SK-N-SH (cell line): ENCODE measurements around the gene SLC35A4. TPM values are rescaled to one million over a fixed set of nuclear protein-coding genes. Genes with fewer than 3 reads are reported as not detected.

ENCODE experiments used
- CTCF ChIA-PET: fragments of 300-600, 350-600 bp; formaldehyde crosslinking; extraction: SDS; loops from one replicate; lab custom pipeline; 2021; lab: Yijun Ruan, JAX
- POLR2A ChIA-PET: fragments of 350-600 bp; sonication (Branson Sonifier 250); formaldehyde crosslinking; extraction: SDS; loops from one replicate; lab custom pipeline; 2020; ENCODE audit warnings: antibody characterized with exemption, inconsistent platforms; lab: Yijun Ruan, JAX
- DNase-seq: peaks from one replicate; pipeline ENCODE4 v3.0.0; 2012
- H2AFZ ChIP-seq: fragments of 200-600 bp; sonication (generic); 2 replicates; pipeline ENCODE4 v1.8.1; 2016; ENCODE audit warnings: antibody characterized with exemption, mild to moderate bottlenecking, low read depth
- H3F3A ChIP-seq: fragments of 200-600 bp; sonication (generic); replicated peaks from 2 replicates; pipeline ENCODE3; 2016; ENCODE audit warnings: antibody characterized with exemption, mild to moderate bottlenecking; ENCODE audit not compliant: insufficient read depth
- H3K27ac ChIP-seq, 2 experiments: fragments of 200-500 bp in 1 of 2; fragments of 200-600 bp in 1 of 2; sonication (Bioruptor generic) in 1 of 2; sonication (generic), shearing (Covaris generic) in 1 of 2; 2 replicates each; pipeline versions ENCODE4 v1.5.1 to v1.6.1; 2014 to 2016; ENCODE audit warnings: low read depth in 2 of 2, inconsistent platforms in 1 of 2, low read length in 1 of 2, mild to moderate bottlenecking in 1 of 2, mixed read lengths in 1 of 2
- H3K27me3 ChIP-seq: fragments of 200-600 bp; sonication (generic), shearing (Covaris generic); 2 replicates; pipeline ENCODE4 v1.6.1; 2016; ENCODE audit warnings: mixed run types; ENCODE audit not compliant: insufficient read depth
- H3K36me3 ChIP-seq, 2 experiments: fragments of 200-500 bp in 1 of 2; fragments of 200-600 bp in 1 of 2; sonication (Bioruptor generic) in 1 of 2; sonication (generic) in 1 of 2; replicated peaks in 1 of 2; 2 replicates each; pipeline versions ENCODE3 to v1.5.1; 2014 to 2016; ENCODE audit warnings: low read length in 1 of 2, mild to moderate bottlenecking in 1 of 2; ENCODE audit not compliant: insufficient read depth in 2 of 2, control insufficient read depth in 1 of 2
- H3K4me1 ChIP-seq, 2 experiments: fragments of 200-500 bp in 1 of 2; fragments of 200-600 bp in 1 of 2; sonication (Bioruptor generic) in 1 of 2; sonication (generic), shearing (Covaris generic) in 1 of 2; 2 replicates each; pipeline versions ENCODE4 v1.5.1 to v1.6.1; 2014 to 2016; ENCODE audit warnings: low read depth in 1 of 2, low read length in 1 of 2, mixed run types in 1 of 2; ENCODE audit not compliant: insufficient read depth in 2 of 2, control insufficient read depth in 1 of 2
- H3K4me2 ChIP-seq: fragments of 200-600 bp; sonication (generic), shearing (Covaris generic); 2 replicates; pipeline ENCODE4 v1.6.1; 2017; ENCODE audit warnings: mixed run types
- H3K4me3 ChIP-seq, 2 experiments: fragments of 200-500 bp in 1 of 2; fragments of 200-600 bp in 1 of 2; sonication (Bioruptor generic) in 1 of 2; sonication (generic), shearing (Covaris generic) in 1 of 2; 2 replicates each; pipeline versions ENCODE4 v1.5.1 to v1.8.1; 2014 to 2016; ENCODE audit warnings: low read depth in 2 of 2, inconsistent platforms in 1 of 2, low read length in 1 of 2, mild to moderate bottlenecking in 1 of 2, mixed read lengths in 1 of 2, moderate library complexity in 1 of 2
- H3K79me2 ChIP-seq: fragments of 200-600 bp; sonication (generic); 2 replicates; pipeline ENCODE4 v1.8.1; 2017; ENCODE audit warnings: mild to moderate bottlenecking; ENCODE audit not compliant: insufficient read depth
- H3K9ac ChIP-seq: fragments of 200-600 bp; sonication (generic); 2 replicates; pipeline ENCODE4 v1.6.1; 2017; ENCODE audit warnings: mixed run types
- H3K9me2 ChIP-seq: fragments of 200-600 bp; sonication (generic); 2 replicates; pipeline ENCODE4 v1.6.1; 2017; ENCODE audit warnings: mixed run types
- H3K9me3 ChIP-seq: fragments of 200-600 bp; sonication (generic); 2 replicates; pipeline ENCODE4 v1.6.1; 2017; ENCODE audit warnings: mixed run types, mild to moderate bottlenecking, moderate library complexity
- H4K20me1 ChIP-seq: fragments of 200-600 bp; sonication (generic); 2 replicates; pipeline ENCODE4 v1.6.1; 2017; ENCODE audit warnings: mild to moderate bottlenecking, mixed run types; ENCODE audit not compliant: insufficient read depth
- CHD2 ChIP-seq: fragments of 150-350 bp; IDR thresholded peaks from 2 replicates; pipeline ENCODE4 v1.6.1; 2018; ENCODE audit warnings: low read length; ENCODE audit not compliant: partially characterized antibody
- ELF1 ChIP-seq: IDR thresholded peaks from 2 replicates; pipeline ENCODE4 v1.4.0; 2012
- EZH2phosphoT487 ChIP-seq: fragments of 200-600 bp; sonication (generic); IDR thresholded peaks from 2 replicates; pipeline ENCODE4 v1.6.1; 2017; ENCODE audit warnings: low read depth, mixed run types, mild to moderate bottlenecking, antibody characterized with exemption, moderate library complexity, borderline replicate concordance
- FOSL2 ChIP-seq: IDR thresholded peaks from 2 replicates; pipeline ENCODE4 v1.4.0; 2012; ENCODE audit warnings: low read depth, mild to moderate bottlenecking, moderate library complexity, borderline replicate concordance
- FOXJ3 ChIP-seq: sonication (generic); formaldehyde crosslinking; IDR thresholded peaks from 2 replicates; pipeline ENCODE4 v1.5.1; 2020; ENCODE audit warnings: mild to moderate bottlenecking, missing genetic modification reagents
- FOXM1 ChIP-seq: IDR thresholded peaks from 2 replicates; pipeline ENCODE4 v1.4.0; 2012; ENCODE audit warnings: low read depth, mild to moderate bottlenecking
- GABPA ChIP-seq: IDR thresholded peaks from 2 replicates; pipeline ENCODE4 v1.4.0; 2012; ENCODE audit warnings: low read depth, mild to moderate bottlenecking
- GATA2 ChIP-seq: sonication (generic); formaldehyde crosslinking; IDR thresholded peaks from 2 replicates; pipeline ENCODE4 v1.5.0; 2020; ENCODE audit warnings: mild to moderate bottlenecking, missing genetic modification reagents
- NFIC ChIP-seq: IDR thresholded peaks from 2 replicates; pipeline ENCODE4 v1.4.0; 2012; ENCODE audit warnings: borderline replicate concordance
- NRF1 ChIP-seq: IDR thresholded peaks from 2 replicates; pipeline ENCODE4 v1.6.1; 2012; ENCODE audit warnings: low read depth, mild to moderate bottlenecking, low read length
- RAD21 ChIP-seq: IDR thresholded peaks from 2 replicates; pipeline ENCODE4 v1.6.1; 2012; ENCODE audit warnings: mild to moderate bottlenecking, low read length
- RCOR1 ChIP-seq: fragments of 150-350 bp; IDR thresholded peaks from 2 replicates; pipeline ENCODE4 v1.6.1; 2017; ENCODE audit warnings: antibody characterized with exemption, low read length
- RFX5 ChIP-seq: IDR thresholded peaks from 2 replicates; pipeline ENCODE4 v1.6.1; 2012; ENCODE audit warnings: mild to moderate bottlenecking, improper control_type of control experiment, low read length
- RXRA ChIP-seq: IDR thresholded peaks from 2 replicates; pipeline ENCODE4 v1.4.0; 2012; ENCODE audit warnings: low read depth, mild to moderate bottlenecking, borderline replicate concordance
- SMC3 ChIP-seq: IDR thresholded peaks from 2 replicates; pipeline ENCODE4 v1.6.1; 2012; ENCODE audit warnings: low read depth, low read length, improper control_type of control experiment
- TAF1 ChIP-seq: IDR thresholded peaks from 2 replicates; pipeline ENCODE4 v1.6.1; 2012; ENCODE audit warnings: low read depth, mild to moderate bottlenecking, low read length, moderate library complexity, borderline replicate concordance
- TEAD4 ChIP-seq: IDR thresholded peaks from 2 replicates; pipeline ENCODE4 v1.4.0; 2012; ENCODE audit warnings: mild to moderate bottlenecking, borderline replicate concordance; ENCODE audit not compliant: insufficient read depth
- YY1 ChIP-seq: IDR thresholded peaks from 2 replicates; pipeline ENCODE4 v1.4.0; 2012; ENCODE audit warnings: low read depth, mild to moderate bottlenecking
- WGBS: methylation state at CpG from one replicate; pipeline ENCODE4 v1.1.6; 2017; ENCODE audit warnings: low lambda C conversion rate; 5-methylcytosine and 5-hydroxymethylcytosine counted together
- polyA plus RNA-seq, 3 experiments: library from polyadenylated mRNA; depleted of rRNA; stranded (reverse); fragments of >200 nt; gene quantifications; 2 replicates each; pipeline ENCODE4 v1.2.3, GENCODE V29; 2012
- TF ChIP-seq, protein P1 (sequence below): IDR thresholded peaks from 2 replicates; pipeline ENCODE4 v1.4.0; 2012; ENCODE audit warnings: low read depth, borderline replicate concordance
- TF ChIP-seq, protein P2 (sequence below): IDR thresholded peaks from 2 replicates; pipeline ENCODE4 v1.4.0; 2012; ENCODE audit warnings: low read depth
- TF ChIP-seq, protein P3 (sequence below): fragments of 150-350 bp; IDR thresholded peaks from 2 replicates; pipeline ENCODE4 v1.6.1; 2016; ENCODE audit warnings: mild to moderate bottlenecking, low read depth, low read length

Gene SLC35A4
- polyA plus RNA-seq, 1 of the 3 experiments (the other 2 are of a cell fraction) = 56.2 TPM

DNA sequence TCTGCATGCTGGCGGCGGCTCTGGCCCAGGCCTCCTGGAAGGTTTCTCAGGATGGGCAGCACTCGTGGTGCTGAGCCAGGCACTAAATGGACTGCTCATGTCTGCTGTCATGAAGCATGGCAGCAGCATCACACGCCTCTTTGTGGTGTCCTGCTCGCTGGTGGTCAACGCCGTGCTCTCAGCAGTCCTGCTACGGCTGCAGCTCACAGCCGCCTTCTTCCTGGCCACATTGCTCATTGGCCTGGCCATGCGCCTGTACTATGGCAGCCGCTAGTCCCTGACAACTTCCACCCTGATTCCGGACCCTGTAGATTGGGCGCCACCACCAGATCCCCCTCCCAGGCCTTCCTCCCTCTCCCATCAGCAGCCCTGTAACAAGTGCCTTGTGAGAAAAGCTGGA is 3.2 kb downstream of the SLC35A4 start:
- peaks cover 3 to 15% of the 10 kb centered on the region in 2 experiments; a peak in 1 of 4 replicates for H3K4me1 ChIP-seq
- ChIA-PET POLR2A (no interaction called here), CTCF (no interaction called here)
- H3K4me3 ChIP-seq = no peak overlapping the region
- H3K36me3 ChIP-seq = peaks cover 8 to 25% of the 10 kb centered on the region in 2 experiments
- H2AFZ ChIP-seq = no peak overlapping the region
- H3K79me2 ChIP-seq = peaks cover 28% of the 10 kb centered on the region
- H3F3A ChIP-seq = peaks cover 5% of the 10 kb centered on the region
- H3K27me3 ChIP-seq = no peaks in the 10 kb centered on the region
- 96% methylated on average over 3 of the region's 13 CpGs for WGBS
- H3K27ac ChIP-seq = no peak overlapping the region
- H4K20me1 ChIP-seq = no peaks in the 10 kb centered on the region
- no peaks in the 10 kb centered on the region for H3K9me2 ChIP-seq
- no peak overlapping the region for H3K4me2 ChIP-seq
- TF ChIP-seq SMC3 = no peak
- no peak for TF ChIP-seq FOXJ3 (CRISPR knock-in tag)
- TF ChIP-seq TAF1 = no peak
- TF ChIP-seq RFX5 = no peak
- no peak for TF ChIP-seq GABPA
- TF ChIP-seq RXRA = no peak
- TF ChIP-seq, protein P1, sequence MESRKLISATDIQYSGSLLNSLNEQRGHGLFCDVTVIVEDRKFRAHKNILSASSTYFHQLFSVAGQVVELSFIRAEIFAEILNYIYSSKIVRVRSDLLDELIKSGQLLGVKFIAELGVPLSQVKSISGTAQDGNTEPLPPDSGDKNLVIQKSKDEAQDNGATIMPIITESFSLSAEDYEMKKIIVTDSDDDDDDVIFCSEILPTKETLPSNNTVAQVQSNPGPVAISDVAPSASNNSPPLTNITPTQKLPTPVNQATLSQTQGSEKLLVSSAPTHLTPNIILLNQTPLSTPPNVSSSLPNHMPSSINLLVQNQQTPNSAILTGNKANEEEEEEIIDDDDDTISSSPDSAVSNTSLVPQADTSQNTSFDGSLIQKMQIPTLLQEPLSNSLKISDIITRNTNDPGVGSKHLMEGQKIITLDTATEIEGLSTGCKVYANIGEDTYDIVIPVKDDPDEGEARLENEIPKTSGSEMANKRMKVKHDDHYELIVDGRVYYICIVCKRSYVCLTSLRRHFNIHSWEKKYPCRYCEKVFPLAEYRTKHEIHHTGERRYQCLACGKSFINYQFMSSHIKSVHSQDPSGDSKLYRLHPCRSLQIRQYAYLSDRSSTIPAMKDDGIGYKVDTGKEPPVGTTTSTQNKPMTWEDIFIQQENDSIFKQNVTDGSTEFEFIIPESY = no peak
- no peak for TF ChIP-seq EZH2phosphoT487
- no peak for TF ChIP-seq NRF1
- TF ChIP-seq YY1 = no peak
- TF ChIP-seq CHD2 = no peak
- no peak for TF ChIP-seq GATA2
- no peak overlapping the region for H3K9ac ChIP-seq
- DNase-seq = no peak
- no peaks in the 10 kb centered on the region for H3K9me3 ChIP-seq

GRCh38 chr5:140568443-140569063 is 3.9 kb downstream of the SLC35A4 start:
- peaks cover 3 to 11% of the 10 kb centered on the region in 2 experiments; a peak in 1 of 4 replicates for H3K4me1 ChIP-seq
- H3F3A ChIP-seq = peaks cover 5% of the 10 kb centered on the region
- H3K4me3 ChIP-seq = no peak overlapping the region
- no peaks in the 10 kb centered on the region for H3K27me3 ChIP-seq
- TF ChIP-seq RCOR1 (no peak), CHD2 (no peak), TEAD4 (no peak), GABPA (no peak), NRF1 (no peak), FOSL2 (no peak), NFIC (no peak), RFX5 (no peak), FOXM1 (no peak), EZH2phosphoT487 (no peak), RXRA (no peak), RAD21 (no peak), ELF1 (no peak), FOXJ3 (CRISPR knock-in tag) (no peak)
- TF ChIP-seq, protein P1 = no peak
- TF ChIP-seq, protein P2, sequence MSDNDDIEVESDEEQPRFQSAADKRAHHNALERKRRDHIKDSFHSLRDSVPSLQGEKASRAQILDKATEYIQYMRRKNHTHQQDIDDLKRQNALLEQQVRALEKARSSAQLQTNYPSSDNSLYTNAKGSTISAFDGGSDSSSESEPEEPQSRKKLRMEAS = no peak
- TF ChIP-seq, protein P3, sequence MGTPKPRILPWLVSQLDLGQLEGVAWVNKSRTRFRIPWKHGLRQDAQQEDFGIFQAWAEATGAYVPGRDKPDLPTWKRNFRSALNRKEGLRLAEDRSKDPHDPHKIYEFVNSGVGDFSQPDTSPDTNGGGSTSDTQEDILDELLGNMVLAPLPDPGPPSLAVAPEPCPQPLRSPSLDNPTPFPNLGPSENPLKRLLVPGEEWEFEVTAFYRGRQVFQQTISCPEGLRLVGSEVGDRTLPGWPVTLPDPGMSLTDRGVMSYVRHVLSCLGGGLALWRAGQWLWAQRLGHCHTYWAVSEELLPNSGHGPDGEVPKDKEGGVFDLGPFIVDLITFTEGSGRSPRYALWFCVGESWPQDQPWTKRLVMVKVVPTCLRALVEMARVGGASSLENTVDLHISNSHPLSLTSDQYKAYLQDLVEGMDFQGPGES = no peak
- peaks cover 8 to 25% of the 10 kb centered on the region in 2 experiments for H3K36me3 ChIP-seq
- H3K9me2 ChIP-seq = no peaks in the 10 kb centered on the region
- H3K9ac ChIP-seq = no peak overlapping the region
- H2AFZ ChIP-seq = no peak overlapping the region
- H3K79me2 ChIP-seq = peaks cover 28% of the 10 kb centered on the region
- DNase-seq = no peak
- ChIA-PET CTCF (no interaction called here), POLR2A (no interaction called here)
- no peaks in the 10 kb centered on the region for H4K20me1 ChIP-seq
- H3K4me2 ChIP-seq = no peak overlapping the region
- H3K9me3 ChIP-seq = no peaks in the 10 kb centered on the region
- H3K27ac ChIP-seq = no peak overlapping the region
- WGBS = 90% methylated on average over 2 of the region's 2 CpGs
